Adrenal gland (tissue), 12 donors: ENCODE data around the gene IQCE. TPM values are rescaled to one million over a fixed set of nuclear protein-coding genes. Genes with fewer than 3 reads are reported as not detected.
A peak's percentile ranks its signal among the peaks of the same experiment; 100 is the strongest.

Source experiments
- DNase-seq, 7 donors: peaks; one replicate each; pipeline ENCODE4 v3.0.0-alpha.2; 2019 to 2020
- H3K27ac ChIP-seq, 5 donors: fragments of 200-600 bp; sonication (generic) in 4 of 5; 1 replicate in 3 of 5; 2 replicates in 2 of 5; pipeline versions ENCODE4 v1.5.1 to v1.8.0; 2016 to 2020; ENCODE audit warnings: mild to moderate bottlenecking in 1 of 5
- H3K27me3 ChIP-seq: fragments of 200-600 bp; 2 replicates; pipeline ENCODE4 v1.8.0; 2021
- H3K36me3 ChIP-seq, 2 donors: fragments of 200-600 bp; replicated peaks in 1 of 2; 1 replicate in 1 of 2; 2 replicates in 1 of 2; pipeline versions ENCODE4 v1.5.1 to v1.8.0; 2018 to 2022
- H3K4me1 ChIP-seq, 2 donors: fragments of 200-600 bp; replicated peaks in 1 of 2; 1 replicate in 1 of 2; 2 replicates in 1 of 2; pipeline versions ENCODE4 v1.5.1 to v1.8.0; 2018 to 2021
- H3K4me3 ChIP-seq, 4 donors: fragments of 200-600 bp; sonication (generic) in 3 of 4; one replicate each; pipeline ENCODE4 v1.5.1; 2016 to 2018
- H3K9me3 ChIP-seq, 3 donors: fragments of 200-600 bp; sonication (generic) in 1 of 3; replicated peaks in 1 of 3; 1 replicate in 2 of 3; 2 replicates in 1 of 3; pipeline versions ENCODE4 v1.5.1 to v1.8.0; 2016 to 2021
- POLR2A ChIP-seq, 2 donors: fragments of 450-650 bp; IDR thresholded peaks; one replicate each; pipeline ENCODE4 v1.6.1; 2017; ENCODE audit warnings: antibody characterized with exemption in 2 of 2, mild to moderate bottlenecking in 2 of 2, moderate library complexity in 1 of 2
- WGBS, 4 donors: extraction: QIAGEN DNeasy Blood & Tissue Kit in 2 of 4; methylation state at CpG; one replicate each; pipeline versions ENCODE4 v1.1.5 to v1.1.7; 2013 to 2017; 5-methylcytosine and 5-hydroxymethylcytosine counted together
- intact Hi-C, 2 donors: fragments of 100-400 bp; cut with DNase I; formaldehyde crosslinking; loops; one replicate each; pipeline versions ENCODE4 v1.14.1 to v1.15.0; 2022 to 2023
- polyA plus RNA-seq, 3 donors: library from polyadenylated mRNA; stranded (reverse); fragments of 200-250 nt in 2 of 3; fragments of 350-450 nt in 1 of 3; fragmentation: Illumina TruSeq in 1 of 3; extraction: RNeasy Lipid Tissue Mini Kit (QIAGEN cat#74804) in 1 of 3; gene quantifications; one replicate each; pipeline ENCODE4 v1.2.3, GENCODE V29; 2013 to 2014
- total RNA-seq, 9 donors: library from RNA; depleted of rRNA in 4 of 9; stranded (reverse); fragments of >200 nt in 4 of 9; fragments of 120-200 nt in 1 of 9; fragmentation: NEBNext Ultra II Directional in 1 of 9; extraction: Animal tissue kit (Norgen Biotek cat#: 25700) in 1 of 9; gene quantifications; one replicate each; pipeline versions ENCODE4 v1.1.0 to v1.2.4, GENCODE V29; 2013 to 2023
- TF ChIP-seq, protein P1 (sequence below), 6 experiments: fragments of 450-650 bp in 4 of 6; fragments of 200-600 bp in 2 of 6; sonication (generic) in 1 of 6; IDR thresholded peaks; 1 replicate in 5 of 6; 2 replicates in 1 of 6; pipeline versions ENCODE4 v1.5.1 to v1.8.0; 2016 to 2021; ENCODE audit warnings: antibody characterized with exemption in 6 of 6, mild to moderate bottlenecking in 2 of 6, moderate library complexity in 1 of 6
- donor health status: healthy with polysubstance abuse.
- donor health status: Bipolar disorder and iron deficiency.
- donor health status: DM: yes; HTN: yes; CAD: no.
- donor health status: DM: no; HTN: no; CAD: no.
- donor health status: DM: no; HTN: no; CAD: no.
- donor health status: DM: yes; HTN: yes; CAD: no.

The IQCE gene
- total and polyA plus RNA-seq, 12 donors, result 4.6 to 33.2 (median 13.8) TPM

DNA sequence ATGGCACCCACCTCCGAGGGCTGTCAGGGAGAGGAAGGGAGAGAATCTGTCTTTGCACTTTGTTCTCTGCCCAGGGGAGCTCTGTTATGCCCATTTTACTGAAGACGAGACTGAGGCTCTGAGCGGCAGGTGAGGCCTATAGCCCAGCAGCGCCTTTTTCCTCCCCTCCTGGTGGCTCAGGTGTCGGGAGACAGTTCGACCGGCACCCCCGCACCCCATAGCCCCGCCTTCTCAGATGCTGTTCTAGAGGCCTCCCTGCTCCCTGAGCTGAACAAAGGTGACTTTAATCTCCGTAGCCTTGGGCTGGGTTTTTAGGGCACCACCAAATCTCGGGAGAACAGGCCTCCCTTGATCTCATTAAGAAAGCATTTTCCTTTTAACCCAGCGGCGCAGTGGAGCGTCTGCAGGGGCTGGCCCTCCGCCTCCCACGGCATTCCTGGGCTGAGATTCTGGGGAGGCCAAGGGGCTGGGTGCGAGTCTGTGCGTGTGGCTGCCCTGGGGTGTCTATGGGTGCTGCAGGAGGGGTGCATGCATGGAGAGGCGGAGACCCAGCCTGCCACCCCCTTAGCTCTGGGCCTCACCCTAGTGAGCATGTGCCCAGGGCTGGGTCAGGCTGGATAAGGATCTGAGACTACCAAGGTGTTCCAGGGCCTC lies 35.9 kb upstream of the IQCE start:
- no peaks in the 10 kb centered on the region for H3K27me3 ChIP-seq
- peak in 1 of 7 donors; percentile 36 for DNase-seq
- no peaks in the 10 kb centered on the region for H3K9me3 ChIP-seq
- TF ChIP-seq POLR2A (IDR thresholded peaks at IDR 0.05), result no peak
- TF ChIP-seq, protein P1, sequence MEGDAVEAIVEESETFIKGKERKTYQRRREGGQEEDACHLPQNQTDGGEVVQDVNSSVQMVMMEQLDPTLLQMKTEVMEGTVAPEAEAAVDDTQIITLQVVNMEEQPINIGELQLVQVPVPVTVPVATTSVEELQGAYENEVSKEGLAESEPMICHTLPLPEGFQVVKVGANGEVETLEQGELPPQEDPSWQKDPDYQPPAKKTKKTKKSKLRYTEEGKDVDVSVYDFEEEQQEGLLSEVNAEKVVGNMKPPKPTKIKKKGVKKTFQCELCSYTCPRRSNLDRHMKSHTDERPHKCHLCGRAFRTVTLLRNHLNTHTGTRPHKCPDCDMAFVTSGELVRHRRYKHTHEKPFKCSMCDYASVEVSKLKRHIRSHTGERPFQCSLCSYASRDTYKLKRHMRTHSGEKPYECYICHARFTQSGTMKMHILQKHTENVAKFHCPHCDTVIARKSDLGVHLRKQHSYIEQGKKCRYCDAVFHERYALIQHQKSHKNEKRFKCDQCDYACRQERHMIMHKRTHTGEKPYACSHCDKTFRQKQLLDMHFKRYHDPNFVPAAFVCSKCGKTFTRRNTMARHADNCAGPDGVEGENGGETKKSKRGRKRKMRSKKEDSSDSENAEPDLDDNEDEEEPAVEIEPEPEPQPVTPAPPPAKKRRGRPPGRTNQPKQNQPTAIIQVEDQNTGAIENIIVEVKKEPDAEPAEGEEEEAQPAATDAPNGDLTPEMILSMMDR (IDR thresholded peaks at IDR 0.05), result no peak
- intact Hi-C loops, result no loop called here
- H3K4me1 ChIP-seq, result peaks cover 46 to 65% of the 10 kb centered on the region in 2 donors
- 48 to 69% (median 58%) methylated on average over 17 to 19 of the region's 19 CpGs for whole genome bisulfite sequencing, 4 donors
- H3K36me3 ChIP-seq, result peaks cover 0 to 23% of the 10 kb centered on the region in 2 donors
- no peak overlapping the region for H3K4me3 ChIP-seq
- peak overlapping the region in 3 of 5 donors; percentile 40 to 84 (median 58) for H3K27ac ChIP-seq

- Histone ChIP-seq H3K27ac (peak overlapping the region in 4 of 5 donors; percentile 40 to 84 (median 50)), H3K27me3 (no peaks in the 10 kb centered on the region), H3K4me1 (peaks cover 50 to 70% of the 10 kb centered on the region in 2 donors), H3K36me3 (peaks cover 0 to 23% of the 10 kb centered on the region in 2 donors), H3K9me3 (no peaks in the 10 kb centered on the region), H3K4me3 (peak overlapping the region in 1 of 4 donors; percentile 27)
- 0 to 36% (median 24%) methylated on average over 1 to 22 of the region's 22 CpGs; no CpG with 5 or more reads in 1 of the 4 donors for WGBS, 4 donors
- intact Hi-C loops, result no loop called here
- TF ChIP-seq POLR2A (IDR thresholded peaks at IDR 0.05), result no peak
- TF ChIP-seq, protein P1 (IDR thresholded peaks at IDR 0.05), result no peak
- peak in 1 of 7 donors; percentile 29 for DNase-seq
These were observed 35.3 kb upstream of the IQCE start for GRCh38 chr7:2523461-2523936.

DNA sequence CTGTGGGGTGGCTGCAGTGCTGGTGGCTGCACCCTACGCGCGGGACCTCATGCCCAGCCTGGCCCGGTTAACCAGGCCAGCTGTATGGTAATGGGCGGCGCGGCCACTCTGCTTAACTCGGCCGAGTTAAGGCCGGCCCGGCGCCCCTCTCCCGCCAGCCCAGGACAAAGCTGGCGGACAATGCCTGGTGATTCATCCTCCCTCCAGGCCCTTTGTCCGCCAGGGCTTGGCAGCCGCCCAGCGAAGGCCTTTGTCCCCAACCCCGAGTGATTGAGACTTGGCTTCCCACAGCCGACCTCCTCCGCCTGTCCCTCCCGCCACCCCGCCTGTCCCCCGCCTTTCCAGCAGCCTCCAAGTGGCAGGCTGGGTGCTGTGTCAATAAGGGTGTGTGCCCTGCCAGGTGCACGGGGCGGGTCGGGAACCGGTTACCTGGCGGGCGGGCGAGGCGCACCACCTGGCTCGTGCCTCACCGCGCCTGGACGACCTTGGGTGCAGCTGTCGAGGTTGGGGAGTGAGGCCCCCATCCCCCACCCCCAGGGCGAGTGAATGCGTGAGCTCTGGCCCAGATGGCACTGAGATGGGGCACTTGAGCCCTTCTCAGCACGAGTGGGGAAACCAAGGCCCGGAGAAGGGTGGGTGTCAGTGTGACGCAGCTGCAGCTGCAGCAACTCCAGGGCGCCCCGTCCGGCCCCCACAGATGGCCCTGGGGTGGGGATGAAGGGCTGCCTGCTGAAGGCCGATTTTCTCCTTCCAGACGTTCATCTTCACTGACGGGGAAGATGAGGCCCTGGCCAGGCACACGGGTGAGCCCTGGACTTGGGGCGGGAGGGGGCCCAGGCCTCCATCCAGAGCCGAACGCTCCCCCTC lies 34.6 kb upstream of the IQCE start:
- Histone ChIP-seq H3K4me3 (peak overlapping the region in 1 of 4 donors; percentile 27), H3K27ac (peak overlapping the region in 4 of 5 donors; percentile 40 to 84 (median 50)), H3K36me3 (peaks cover 0 to 23% of the 10 kb centered on the region in 2 donors), H3K9me3 (no peaks in the 10 kb centered on the region), H3K4me1 (peaks cover 50 to 70% of the 10 kb centered on the region in 2 donors), H3K27me3 (no peaks in the 10 kb centered on the region)
- intact Hi-C loops, result no loop called here
- TF ChIP-seq, protein P1 (IDR thresholded peaks at IDR 0.05), result peak in 1 of 6 experiments; percentile 14
- peak in 1 of 2 donors; percentile 25 for TF ChIP-seq POLR2A (IDR thresholded peaks at IDR 0.05)
- 26 to 75% (median 40%) methylated on average over 4 to 51 of the region's 51 CpGs for WGBS, 4 donors
- DNase-seq, result peak; percentile 92 to 96 (median 95)
